GM12878 (cell line): ENCODE measurements around the gene N4BP3. TPM values are rescaled to one million over a fixed set of nuclear protein-coding genes. Genes with fewer than 3 reads are reported as not detected.

ENCODE experiments used
- ATAC-seq: fragments of 200-7000 bp; cut with Tn5 transposase; 3 replicates; pipeline ENCODE4 v1.9.1; 2020; ENCODE audit warnings: mild to moderate bottlenecking, moderate library complexity
- BruUV-seq: library from RNA; stranded (reverse); fragments of 400-500 nt; replicated peaks from 2 replicates; lab custom pipeline; 2021; lab: Mats Ljungman, UMichigan
- CTCF ChIA-PET: fragments of 300-600 bp; sonication (Branson Sonifier 250); formaldehyde crosslinking; extraction: SDS; loops from one replicate; lab custom pipeline; 2021; ENCODE audit warnings: inconsistent platforms; lab: Yijun Ruan, JAX
- POLR2A ChIA-PET: fragments of 350-600 bp; formaldehyde crosslinking; extraction: SDS; loops from one replicate; lab custom pipeline; 2021; ENCODE audit warnings: inconsistent platforms; lab: Charles Lee
- RAD21 ChIA-PET: fragments of 300-600 bp; sonication (Branson Sonifier 250); formaldehyde crosslinking; loops from one replicate; lab custom pipeline; 2023; ENCODE audit warnings: antibody characterized with exemption; ENCODE audit not compliant: unreplicated experiment; lab: Charles Lee
- SMC1A ChIA-PET: fragments of 300-600 bp; sonication (Branson Sonifier 250); formaldehyde crosslinking; loops from one replicate; lab custom pipeline; 2023; ENCODE audit not compliant: unreplicated experiment, uncharacterized antibody; lab: Charles Lee
- DNase-seq: peaks from one replicate; pipeline ENCODE4 v3.0.0-alpha.2; 2011; ENCODE audit warnings: low read depth, low spot score
- FAIRE-seq: peaks from 3 replicates; lab custom pipeline; 2011; peaks lifted over from hg19 to GRCh38; lab: Jason Lieb, UNC
- H2AFZ ChIP-seq: 2 replicates; pipeline ENCODE4 v1.6.0; 2011; ENCODE audit warnings: low read depth, low read length, control low read depth; ENCODE audit not compliant: control insufficient read depth
- H3K27ac ChIP-seq: 2 replicates; pipeline ENCODE4 v1.5.1; 2011; ENCODE audit warnings: control low read depth; ENCODE audit not compliant: control insufficient read depth, insufficient read depth
- H3K27me3 ChIP-seq, 2 experiments: replicated peaks in 1 of 2; 2 replicates each; pipeline versions ENCODE4 v1.6.0 to v1.6.1; 2011; ENCODE audit warnings: low read length in 1 of 2; ENCODE audit not compliant: control insufficient read depth in 2 of 2, insufficient read depth in 2 of 2
- H3K36me3 ChIP-seq, 2 experiments: 2 replicates each; pipeline ENCODE4 v1.5.1; 2011; ENCODE audit warnings: low read length in 1 of 2; ENCODE audit not compliant: control insufficient read depth in 2 of 2, insufficient read depth in 2 of 2
- H3K4me1 ChIP-seq: 2 replicates; pipeline ENCODE4 v1.6.1; 2011; ENCODE audit warnings: mild to moderate bottlenecking, low read length, moderate library complexity, mixed read lengths; ENCODE audit not compliant: control insufficient read depth, insufficient read depth
- H3K4me2 ChIP-seq: 2 replicates; pipeline ENCODE4 v1.6.0; 2011; ENCODE audit warnings: control low read depth; ENCODE audit not compliant: control insufficient read depth, insufficient read depth
- H3K4me3 ChIP-seq: fragments of 200-600 bp; sonication (generic); 2 replicates; pipeline ENCODE4 v1.5.1; 2016
- H3K79me2 ChIP-seq: 2 replicates; pipeline ENCODE4 v1.6.0; 2011; ENCODE audit warnings: low read length; ENCODE audit not compliant: control insufficient read depth, insufficient read depth
- H3K9ac ChIP-seq: 2 replicates; pipeline ENCODE4 v1.8.0; 2011; ENCODE audit warnings: low read length, control low read depth, mixed read lengths; ENCODE audit not compliant: control insufficient read depth, insufficient read depth
- H3K9me3 ChIP-seq: replicated peaks from 3 replicates; pipeline ENCODE4 v1.5.1; 2011; ENCODE audit warnings: mild to moderate bottlenecking, low read length; ENCODE audit not compliant: control insufficient read depth, insufficient read depth
- H4K20me1 ChIP-seq: 2 replicates; pipeline ENCODE4 v1.6.0; 2011; ENCODE audit not compliant: control insufficient read depth, insufficient read depth
- BMI1 ChIP-seq: fragments of 450-650 bp; IDR thresholded peaks from 2 replicates; pipeline ENCODE4 v1.6.1; 2016; ENCODE audit warnings: mild to moderate bottlenecking, moderate library complexity, borderline replicate concordance
- CBFB ChIP-seq: IDR thresholded peaks from 2 replicates; pipeline ENCODE4 v1.6.1; 2016; ENCODE audit warnings: antibody characterized with exemption, low read depth
- CHD1 ChIP-seq: IDR thresholded peaks from 2 replicates; pipeline ENCODE4 v1.6.1; 2012; ENCODE audit warnings: low read depth, low read length, improper control_type of control experiment
- DPF2 ChIP-seq: fragments of 450-650 bp; IDR thresholded peaks from 2 replicates; pipeline ENCODE4 v1.6.1; 2017; ENCODE audit warnings: mild to moderate bottlenecking
- MTA3 ChIP-seq: IDR thresholded peaks from 2 replicates; pipeline ENCODE4 v1.6.1; 2012; ENCODE audit warnings: low read length, inconsistent platforms, borderline replicate concordance
- NR2C1 ChIP-seq: fragments of 450-650 bp; IDR thresholded peaks from 2 replicates; pipeline ENCODE4 v1.6.1; 2017; ENCODE audit warnings: antibody characterized with exemption, mild to moderate bottlenecking, moderate library complexity
- PAX5 ChIP-seq: IDR thresholded peaks from 2 replicates; pipeline ENCODE4 v1.6.1; 2011; ENCODE audit warnings: low read depth, low read length, borderline replicate concordance
- POU2F2 ChIP-seq: IDR thresholded peaks from 3 replicates; pipeline ENCODE4 v1.6.1; 2011; ENCODE audit warnings: low read depth, mild to moderate bottlenecking, low read length, borderline replicate concordance
- SMAD1 ChIP-seq: fragments of 450-650 bp; IDR thresholded peaks from 2 replicates; pipeline ENCODE4 v1.6.1; 2018; ENCODE audit warnings: mild to moderate bottlenecking, low read depth; ENCODE audit not compliant: partially characterized antibody
- SMC3 ChIP-seq: IDR thresholded peaks from 2 replicates; pipeline ENCODE4 v1.6.1; 2011; ENCODE audit warnings: low read length, improper control_type of control experiment, borderline replicate concordance
- TBL1XR1 ChIP-seq: IDR thresholded peaks from 2 replicates; pipeline ENCODE4 v1.6.1; 2012; ENCODE audit warnings: low read depth, low read length, improper control_type of control experiment
- WGBS: methylation state at CpG from one replicate; pipeline ENCODE4 v1.1.6; 2016; ENCODE audit warnings: low lambda C conversion rate; ENCODE audit not compliant: insufficient replicate concordance, insufficient coverage; ENCODE audit errors: missing lambda C conversion rate; 5-methylcytosine and 5-hydroxymethylcytosine counted together
- in situ Hi-C: fragments of 300-500 bp; cut with MboI; formaldehyde crosslinking; loops from 9 replicates; pipeline ENCODE4 v1.14.3; 2018; ENCODE audit warnings: mixed read lengths
- intact Hi-C: fragments of 100-400 bp; cut with micrococcal nuclease; formaldehyde crosslinking; loops from one replicate; pipeline ENCODE4 v1.14.2; 2022; ENCODE audit not compliant: unreplicated experiment
- polyA plus RNA-seq, 11 experiments: library from polyadenylated mRNA; depleted of rRNA in 4 of 11; unstranded in 6 of 11; stranded (reverse) in 5 of 11; fragments of >200 nt; fragmentation: Nextera tagmentation in 4 of 11; fragmentation: Illumina TruSeq in 1 of 11; extraction: Ambion mirVana in 4 of 11; extraction: Trizol in 1 of 11; gene quantifications; 1 replicate in 1 of 11; 2 replicates in 10 of 11; pipeline versions ENCODE4 v1.2.1 to v1.2.3, GENCODE V29; 2011 to 2016; ENCODE audit warnings: inconsistent platforms in 2 of 11, missing spikeins in 2 of 11, low read depth in 1 of 11
- total RNA-seq, 4 experiments: library from RNA; depleted of rRNA in 3 of 4; stranded (reverse); fragments of >200 nt in 3 of 4; fragmentation: Illumina TruSeq in 1 of 4; extraction: Trizol in 1 of 4; gene quantifications; 2 replicates each; pipeline versions ENCODE4 v1.2.1 to v1.2.3, GENCODE V29; 2013 to 2021
- TF ChIP-seq, protein P1 (sequence below): fragments of 450-650 bp; IDR thresholded peaks from 2 replicates; pipeline ENCODE4 v1.6.1; 2014; ENCODE audit warnings: mild to moderate bottlenecking
- TF ChIP-seq, protein P2 (sequence below): fragments of 450-650 bp; IDR thresholded peaks from 2 replicates; pipeline ENCODE4 v1.6.1; 2016; ENCODE audit warnings: mild to moderate bottlenecking
- TF ChIP-seq, protein P3 (sequence below): fragments of 450-650 bp; formaldehyde crosslinking; IDR thresholded peaks from 2 replicates; pipeline ENCODE4 v1.4.0; 2020; ENCODE audit warnings: mild to moderate bottlenecking, moderate library complexity
- TF ChIP-seq, protein P4 (sequence below): fragments of 450-650 bp; IDR thresholded peaks from 2 replicates; pipeline ENCODE4 v1.6.1; 2017; ENCODE audit warnings: mild to moderate bottlenecking, moderate library complexity

Gene N4BP3
- total and polyA plus RNA-seq, 10 of the 15 experiments (the other 5 are each of a cell fraction or from before 2014, with no cell fraction given), result 0.06 to 13.0 (median 4.3) TPM

DNA sequence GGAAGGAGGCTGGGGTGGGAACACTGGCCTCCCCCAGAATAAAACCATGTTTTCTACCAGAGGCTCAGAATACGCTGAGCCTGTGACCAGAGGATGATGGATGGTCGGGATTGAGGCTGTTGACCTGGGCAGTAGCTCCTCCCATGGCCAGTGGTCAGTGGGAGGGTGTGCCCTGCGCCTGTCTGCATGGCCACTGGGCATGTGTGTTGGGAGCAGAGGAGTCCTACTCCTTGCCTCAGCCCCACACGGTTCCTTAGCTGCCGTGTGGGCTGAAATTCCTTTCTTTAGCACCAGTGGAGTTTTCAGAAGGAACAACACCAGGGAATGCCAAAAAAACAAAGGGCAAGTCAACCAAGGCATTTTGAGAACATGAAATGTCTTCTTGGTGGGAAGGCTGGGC lies 9.0 kb downstream of the N4BP3 start:
- H3K4me2 ChIP-seq, result no peak overlapping the region
- H3K9me3 ChIP-seq, result no peaks in the 10 kb centered on the region
- 95% methylated on average over 5 of the region's 5 CpGs for WGBS
- POLR2A ChIA-PET, result interaction anchor here (1.0 kb wide), 1 partner anchor 9 kb away, joined by 3 read pairs; no protein-coding TSS in a partner anchor
- no peaks in the 10 kb centered on the region for H4K20me1 ChIP-seq
- DNase-seq (no peak), FAIRE-seq (no peak), ATAC-seq (no peak)
- in situ Hi-C loops (loop anchor here (10.0 kb wide), 1 partner anchor 1692 kb away; no protein-coding TSS in a partner anchor), intact Hi-C loops (no loop called here)
- H3K79me2 ChIP-seq, result peaks cover 19% of the 10 kb centered on the region
- H3K4me1 ChIP-seq, result peaks cover 25% of the 10 kb centered on the region
- H3K4me3 ChIP-seq, result no peak overlapping the region
- SMC1A ChIA-PET, result interaction anchor here (1.7 kb wide), 1 partner anchor 48 kb away, joined by 3 read pairs; no protein-coding TSS in a partner anchor
- H3K36me3 ChIP-seq, result peaks cover 3 to 19% of the 10 kb centered on the region in 2 experiments; a peak in 3 of 4 replicates
- BruUV-seq, result no TSS peak
- H3K27ac ChIP-seq, result no peak overlapping the region
- H3K27me3 ChIP-seq, result no peaks in the 10 kb centered on the region
- RAD21 ChIA-PET, result interaction anchor here (0.6 kb wide), 1 partner anchor 36 kb away, joined by 3 read pairs; no protein-coding TSS in a partner anchor
- TF ChIP-seq TBL1XR1 (no peak), CBFB (no peak), MTA3 (no peak), PAX5 (no peak), DPF2 (no peak), NR2C1 (no peak), POU2F2 (no peak), SMC3 (no peak), SMAD1 (no peak), BMI1 (no peak), CHD1 (no peak)
- TF ChIP-seq, protein P1, sequence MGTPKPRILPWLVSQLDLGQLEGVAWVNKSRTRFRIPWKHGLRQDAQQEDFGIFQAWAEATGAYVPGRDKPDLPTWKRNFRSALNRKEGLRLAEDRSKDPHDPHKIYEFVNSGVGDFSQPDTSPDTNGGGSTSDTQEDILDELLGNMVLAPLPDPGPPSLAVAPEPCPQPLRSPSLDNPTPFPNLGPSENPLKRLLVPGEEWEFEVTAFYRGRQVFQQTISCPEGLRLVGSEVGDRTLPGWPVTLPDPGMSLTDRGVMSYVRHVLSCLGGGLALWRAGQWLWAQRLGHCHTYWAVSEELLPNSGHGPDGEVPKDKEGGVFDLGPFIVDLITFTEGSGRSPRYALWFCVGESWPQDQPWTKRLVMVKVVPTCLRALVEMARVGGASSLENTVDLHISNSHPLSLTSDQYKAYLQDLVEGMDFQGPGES, result no peak
- TF ChIP-seq, protein P2, sequence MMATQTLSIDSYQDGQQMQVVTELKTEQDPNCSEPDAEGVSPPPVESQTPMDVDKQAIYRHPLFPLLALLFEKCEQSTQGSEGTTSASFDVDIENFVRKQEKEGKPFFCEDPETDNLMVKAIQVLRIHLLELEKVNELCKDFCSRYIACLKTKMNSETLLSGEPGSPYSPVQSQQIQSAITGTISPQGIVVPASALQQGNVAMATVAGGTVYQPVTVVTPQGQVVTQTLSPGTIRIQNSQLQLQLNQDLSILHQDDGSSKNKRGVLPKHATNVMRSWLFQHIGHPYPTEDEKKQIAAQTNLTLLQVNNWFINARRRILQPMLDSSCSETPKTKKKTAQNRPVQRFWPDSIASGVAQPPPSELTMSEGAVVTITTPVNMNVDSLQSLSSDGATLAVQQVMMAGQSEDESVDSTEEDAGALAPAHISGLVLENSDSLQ, result no peak
- TF ChIP-seq, protein P3, sequence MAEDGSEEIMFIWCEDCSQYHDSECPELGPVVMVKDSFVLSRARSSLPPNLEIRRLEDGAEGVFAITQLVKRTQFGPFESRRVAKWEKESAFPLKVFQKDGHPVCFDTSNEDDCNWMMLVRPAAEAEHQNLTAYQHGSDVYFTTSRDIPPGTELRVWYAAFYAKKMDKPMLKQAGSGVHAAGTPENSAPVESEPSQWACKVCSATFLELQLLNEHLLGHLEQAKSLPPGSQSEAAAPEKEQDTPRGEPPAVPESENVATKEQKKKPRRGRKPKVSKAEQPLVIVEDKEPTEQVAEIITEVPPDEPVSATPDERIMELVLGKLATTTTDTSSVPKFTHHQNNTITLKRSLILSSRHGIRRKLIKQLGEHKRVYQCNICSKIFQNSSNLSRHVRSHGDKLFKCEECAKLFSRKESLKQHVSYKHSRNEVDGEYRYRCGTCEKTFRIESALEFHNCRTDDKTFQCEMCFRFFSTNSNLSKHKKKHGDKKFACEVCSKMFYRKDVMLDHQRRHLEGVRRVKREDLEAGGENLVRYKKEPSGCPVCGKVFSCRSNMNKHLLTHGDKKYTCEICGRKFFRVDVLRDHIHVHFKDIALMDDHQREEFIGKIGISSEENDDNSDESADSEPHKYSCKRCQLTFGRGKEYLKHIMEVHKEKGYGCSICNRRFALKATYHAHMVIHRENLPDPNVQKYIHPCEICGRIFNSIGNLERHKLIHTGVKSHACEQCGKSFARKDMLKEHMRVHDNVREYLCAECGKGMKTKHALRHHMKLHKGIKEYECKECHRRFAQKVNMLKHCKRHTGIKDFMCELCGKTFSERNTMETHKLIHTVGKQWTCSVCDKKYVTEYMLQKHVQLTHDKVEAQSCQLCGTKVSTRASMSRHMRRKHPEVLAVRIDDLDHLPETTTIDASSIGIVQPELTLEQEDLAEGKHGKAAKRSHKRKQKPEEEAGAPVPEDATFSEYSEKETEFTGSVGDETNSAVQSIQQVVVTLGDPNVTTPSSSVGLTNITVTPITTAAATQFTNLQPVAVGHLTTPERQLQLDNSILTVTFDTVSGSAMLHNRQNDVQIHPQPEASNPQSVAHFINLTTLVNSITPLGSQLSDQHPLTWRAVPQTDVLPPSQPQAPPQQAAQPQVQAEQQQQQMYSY (CRISPR knock-in tag), result no peak
- TF ChIP-seq, protein P4, sequence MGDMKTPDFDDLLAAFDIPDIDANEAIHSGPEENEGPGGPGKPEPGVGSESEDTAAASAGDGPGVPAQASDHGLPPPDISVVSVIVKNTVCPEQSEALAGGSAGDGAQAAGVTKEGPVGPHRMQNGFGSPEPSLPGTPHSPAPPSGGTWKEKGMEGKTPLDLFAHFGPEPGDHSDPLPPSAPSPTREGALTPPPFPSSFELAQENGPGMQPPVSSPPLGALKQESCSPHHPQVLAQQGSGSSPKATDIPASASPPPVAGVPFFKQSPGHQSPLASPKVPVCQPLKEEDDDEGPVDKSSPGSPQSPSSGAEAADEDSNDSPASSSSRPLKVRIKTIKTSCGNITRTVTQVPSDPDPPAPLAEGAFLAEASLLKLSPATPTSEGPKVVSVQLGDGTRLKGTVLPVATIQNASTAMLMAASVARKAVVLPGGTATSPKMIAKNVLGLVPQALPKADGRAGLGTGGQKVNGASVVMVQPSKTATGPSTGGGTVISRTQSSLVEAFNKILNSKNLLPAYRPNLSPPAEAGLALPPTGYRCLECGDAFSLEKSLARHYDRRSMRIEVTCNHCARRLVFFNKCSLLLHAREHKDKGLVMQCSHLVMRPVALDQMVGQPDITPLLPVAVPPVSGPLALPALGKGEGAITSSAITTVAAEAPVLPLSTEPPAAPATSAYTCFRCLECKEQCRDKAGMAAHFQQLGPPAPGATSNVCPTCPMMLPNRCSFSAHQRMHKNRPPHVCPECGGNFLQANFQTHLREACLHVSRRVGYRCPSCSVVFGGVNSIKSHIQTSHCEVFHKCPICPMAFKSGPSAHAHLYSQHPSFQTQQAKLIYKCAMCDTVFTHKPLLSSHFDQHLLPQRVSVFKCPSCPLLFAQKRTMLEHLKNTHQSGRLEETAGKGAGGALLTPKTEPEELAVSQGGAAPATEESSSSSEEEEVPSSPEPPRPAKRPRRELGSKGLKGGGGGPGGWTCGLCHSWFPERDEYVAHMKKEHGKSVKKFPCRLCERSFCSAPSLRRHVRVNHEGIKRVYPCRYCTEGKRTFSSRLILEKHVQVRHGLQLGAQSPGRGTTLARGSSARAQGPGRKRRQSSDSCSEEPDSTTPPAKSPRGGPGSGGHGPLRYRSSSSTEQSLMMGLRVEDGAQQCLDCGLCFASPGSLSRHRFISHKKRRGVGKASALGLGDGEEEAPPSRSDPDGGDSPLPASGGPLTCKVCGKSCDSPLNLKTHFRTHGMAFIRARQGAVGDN, result no peak
- CTCF ChIA-PET, result interaction anchor here (3.0 kb wide), 1 partner anchor 13 kb away, joined by 20 read pairs; no protein-coding TSS in a partner anchor
- H2AFZ ChIP-seq, result no peak overlapping the region
- H3K9ac ChIP-seq, result no peak overlapping the region
